K562 (cell line): ENCODE data around the gene PDZD2. TPM values are rescaled to one million over a fixed set of nuclear protein-coding genes. Genes with fewer than 3 reads are reported as not detected.

ENCODE experiments used
- ATAC-seq: fragments of 200-7000 bp; cut with Tn5 transposase; 3 replicates; pipeline ENCODE4 v1.9.1; 2020; ENCODE audit warnings: moderate library complexity
- BruUV-seq: library from RNA; stranded (reverse); fragments of 400-500 nt; replicated peaks from 2 replicates; lab custom pipeline; 2021; lab: Mats Ljungman, UMichigan
- CTCF ChIA-PET: fragments of 300-600 bp; formaldehyde crosslinking; extraction: SDS; loops from one replicate; lab custom pipeline; 2021; ENCODE audit warnings: low intra/inter-chr PET ratio; lab: Yijun Ruan, JAX
- POLR2A ChIA-PET: fragments of 300-600, 350-650 bp; sonication (Branson Sonifier 250); formaldehyde crosslinking; extraction: SDS; loops from one replicate; lab custom pipeline; 2021; ENCODE audit warnings: antibody characterized with exemption, inconsistent platforms; lab: Yijun Ruan, JAX
- DNase-seq, 4 experiments: peaks; one replicate each; pipeline versions ENCODE4 v3.0.0 to v3.0.0-alpha.2; 2011 to 2018; ENCODE audit warnings: low spot score in 3 of 4, mixed read lengths in 3 of 4; ENCODE audit errors: extremely low read depth in 1 of 4
- FAIRE-seq: peaks from 2 replicates; lab custom pipeline; 2011; peaks lifted over from hg19 to GRCh38; lab: Jason Lieb, UNC
- H2AFZ ChIP-seq: 2 replicates; pipeline ENCODE4 v1.6.0; 2011; ENCODE audit warnings: low read depth, low read length, control low read depth, inconsistent platforms
- H3K27ac ChIP-seq: fragments of 200-600 bp; 3 replicates; pipeline ENCODE4 v1.8.0; 2011; ENCODE audit warnings: low read depth, mild to moderate bottlenecking, control low read depth, inconsistent platforms, low read length, moderate library complexity, mixed read lengths; ENCODE audit errors: extremely low read depth
- H3K27me3 ChIP-seq, 2 experiments: fragments of 300-600 bp in 1 of 2; 2 replicates in 1 of 2; 3 replicates in 1 of 2; pipeline versions ENCODE4 v1.6.0 to v1.8.0; 2011; ENCODE audit warnings: inconsistent platforms in 2 of 2, low read length in 2 of 2, mild to moderate bottlenecking in 1 of 2, mixed read lengths in 1 of 2, moderate library complexity in 1 of 2; ENCODE audit not compliant: control insufficient read depth in 2 of 2, insufficient read depth in 2 of 2
- H3K36me3 ChIP-seq: fragments of 300-600 bp; 3 replicates; pipeline ENCODE4 v1.8.0; 2011; ENCODE audit warnings: mild to moderate bottlenecking, low read length, inconsistent platforms; ENCODE audit not compliant: control insufficient read depth, insufficient read depth
- H3K4me1 ChIP-seq, 2 experiments: fragments of 200-600 bp in 1 of 2; replicated peaks in 1 of 2; 2 replicates in 1 of 2; 3 replicates in 1 of 2; pipeline versions ENCODE4 v1.5.1 to v1.8.0; 2011; ENCODE audit warnings: inconsistent platforms in 2 of 2, low read length in 2 of 2, mild to moderate bottlenecking in 1 of 2, mixed read lengths in 1 of 2, moderate library complexity in 1 of 2; ENCODE audit not compliant: control insufficient read depth in 2 of 2, insufficient read depth in 2 of 2
- H3K4me2 ChIP-seq: 2 replicates; pipeline ENCODE4 v1.6.1; 2011; ENCODE audit warnings: low read length, control low read depth, inconsistent platforms, mixed read lengths; ENCODE audit not compliant: insufficient read depth
- H3K4me3 ChIP-seq: fragments of 200-600 bp; sonication (generic), shearing (Covaris generic); 2 replicates; pipeline ENCODE4 v1.5.1; 2016; ENCODE audit warnings: control low read depth, inconsistent platforms
- H3K79me2 ChIP-seq: fragments of 200-600 bp; 3 replicates; pipeline ENCODE4 v1.8.0; 2011; ENCODE audit warnings: low read length, inconsistent platforms; ENCODE audit not compliant: control insufficient read depth, insufficient read depth
- H3K9ac ChIP-seq, 2 experiments: 2 replicates each; pipeline versions ENCODE4 v1.6.0 to v1.6.1; 2011; ENCODE audit warnings: low read depth in 2 of 2, low read length in 2 of 2, control low read depth in 1 of 2, inconsistent platforms in 1 of 2, mild to moderate bottlenecking in 1 of 2, mixed read lengths in 1 of 2; ENCODE audit not compliant: insufficient read depth in 1 of 2
- H3K9me1 ChIP-seq: one replicate; pipeline ENCODE4 v1.6.0; 2011; ENCODE audit warnings: inconsistent platforms, mild to moderate bottlenecking, low read length, moderate library complexity; ENCODE audit not compliant: control insufficient read depth, insufficient read depth
- H3K9me3 ChIP-seq: replicated peaks from 2 replicates; pipeline ENCODE4 v1.5.1; 2011; ENCODE audit warnings: low read depth, low read length, inconsistent platforms; ENCODE audit not compliant: control insufficient read depth, insufficient read depth
- H4K20me1 ChIP-seq: replicated peaks from 2 replicates; pipeline ENCODE4 v1.6.1; 2011; ENCODE audit warnings: low read length, inconsistent platforms, mixed read lengths; ENCODE audit not compliant: control insufficient read depth, insufficient read depth
- CEBPB ChIP-seq: fragments of 450-650 bp; IDR thresholded peaks from 2 replicates; pipeline ENCODE4 v1.6.1; 2016; ENCODE audit warnings: missing genetic modification characterization, missing compliant biosample characterization
- E2F5 ChIP-seq: sonication (generic); formaldehyde crosslinking; IDR thresholded peaks from 2 replicates; pipeline ENCODE4 v1.8.0; 2022; ENCODE audit warnings: mild to moderate bottlenecking, missing genetic modification reagents
- ZNF318 ChIP-seq, 2 experiments: fragments of 450-650 bp; IDR thresholded peaks; 2 replicates each; pipeline ENCODE4 v1.6.1; 2016; ENCODE audit warnings: mild to moderate bottlenecking in 2 of 2, borderline replicate concordance in 1 of 2, low read depth in 1 of 2, moderate library complexity in 1 of 2
- ZNF778 ChIP-seq: fragments of 450-650 bp; formaldehyde crosslinking; IDR thresholded peaks from 2 replicates; pipeline ENCODE4 v1.4.0; 2020; ENCODE audit warnings: mild to moderate bottlenecking, moderate library complexity
- WGBS: fragments of 100-300 bp; shearing (Covaris generic); methylation state at CpG from one replicate; pipeline ENCODE4 v1.1.6; 2016; ENCODE audit warnings: low coverage, mixed read lengths; ENCODE audit not compliant: insufficient coverage; ENCODE audit errors: missing lambda C conversion rate; 5-methylcytosine and 5-hydroxymethylcytosine counted together
- in situ Hi-C: fragments of 300-500 bp; cut with MboI; formaldehyde crosslinking; loops from 4 replicates; pipeline ENCODE4 v1.15.0; 2018; ENCODE audit warnings: inconsistent platforms, mixed read lengths
- intact Hi-C: fragments of 100-400 bp; cut with micrococcal nuclease; formaldehyde crosslinking; loops from 2 replicates; pipeline ENCODE4 v1.14.2; 2022
- polyA plus RNA-seq, 8 experiments: library from polyadenylated mRNA; depleted of rRNA in 4 of 8; stranded (reverse) in 5 of 8; unstranded in 3 of 8; fragments of >200 nt; fragmentation: Nextera tagmentation in 2 of 8; fragmentation: Illumina TruSeq in 1 of 8; extraction: Ambion mirVana in 2 of 8; extraction: Trizol in 1 of 8; gene quantifications; 2 replicates each; pipeline versions ENCODE4 v1.2.1 to v1.2.3, GENCODE V29; 2011 to 2014; ENCODE audit warnings: inconsistent platforms in 1 of 8, missing spikeins in 1 of 8
- total RNA-seq, 7 experiments: library from RNA; depleted of rRNA in 6 of 7; stranded (reverse); fragments of >200 nt in 6 of 7; fragmentation: Illumina TruSeq in 2 of 7; extraction: Trizol in 2 of 7; gene quantifications; 2 replicates each; pipeline versions ENCODE4 v1.2.1 to v1.2.3, GENCODE V29; 2011 to 2021; ENCODE audit warnings: low replicate concordance in 1 of 7

Gene PDZD2
- total and polyA plus RNA-seq, 9 of the 15 experiments (the other 6 are each of a cell fraction or from before 2014, with no cell fraction given) = 0.02 to 0.08 (median 0.04) TPM; not detected in 6

DNA sequence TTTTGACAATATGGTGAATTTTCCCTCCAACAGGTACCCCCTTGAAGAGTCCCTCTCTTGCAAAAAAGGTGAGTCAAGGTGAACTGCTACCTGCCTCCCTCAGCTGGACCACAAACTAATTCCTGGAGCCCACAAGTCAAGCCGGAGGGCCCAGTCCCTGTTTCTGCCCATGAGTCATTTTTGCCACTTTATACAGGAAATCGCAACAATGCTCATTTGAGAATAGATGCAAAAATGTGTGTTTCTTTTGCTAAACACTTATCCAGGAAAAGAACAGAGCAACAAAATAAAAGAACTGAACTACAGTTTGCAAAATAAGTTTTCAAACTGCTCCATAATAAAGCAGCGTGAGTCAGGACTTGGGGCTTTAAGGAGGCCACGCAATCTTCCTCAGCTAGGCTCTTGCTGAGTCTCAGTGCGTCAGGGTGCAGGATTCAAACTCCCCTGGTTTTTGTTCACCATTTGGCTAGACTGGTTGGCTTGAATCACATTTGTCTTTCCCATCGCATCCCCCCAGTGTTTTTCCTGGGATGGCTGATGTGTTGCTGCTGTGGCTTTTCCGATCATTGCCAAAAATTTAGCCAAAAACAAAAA lies 432.5 kb downstream of the PDZD2 start (continued):
- TF ChIP-seq E2F5 (CRISPR knock-in tag) = no peak

GRCh38 chr5:32072054-32072453 lies 433.1 kb downstream of the PDZD2 start:
- no TSS peak for BruUV-seq
- peaks cover 23 to 46% of the 10 kb centered on the region in 2 experiments for H3K27me3 ChIP-seq

More at GRCh38 chr5:32072054-32072453, 433.1 kb downstream of the PDZD2 start:
- no peak overlapping the region for H2AFZ ChIP-seq
- H3K4me2 ChIP-seq = no peak overlapping the region
- no peaks in the 10 kb centered on the region for H3K36me3 ChIP-seq
- POLR2A ChIA-PET = interaction anchor here (0.7 kb wide), 1 partner anchor 231 kb away, joined by 4 read pairs; no protein-coding TSS in a partner anchor
- no peaks in the 10 kb centered on the region for H4K20me1 ChIP-seq
- no peak for TF ChIP-seq CEBPB (tag)
- no peak for TF ChIP-seq ZNF778 (CRISPR knock-in tag)
- TF ChIP-seq ZNF318 (IDR thresholded peaks at IDR 0.05; ENCODE audit: borderline replicate concordance in 1 of 2, low read depth in 1 of 2) = no peak
- no peak overlapping the region for H3K4me3 ChIP-seq
- no peaks in the 10 kb centered on the region for H3K9me3 ChIP-seq
- no peak for FAIRE-seq
- H3K79me2 ChIP-seq = no peaks in the 10 kb centered on the region
- H3K9me1 ChIP-seq = no peaks in the 10 kb centered on the region
- H3K9ac ChIP-seq = no peak overlapping the region
- WGBS = 3% methylated on average over 14 of the region's 14 CpGs
- DNase-seq = no peak
- in situ Hi-C loops (no loop called here), intact Hi-C loops (no loop called here)
- CTCF ChIA-PET = no interaction called here
- no peak overlapping the region for H3K27ac ChIP-seq
- no peaks in the 10 kb centered on the region for H3K4me1 ChIP-seq
- ATAC-seq = no peak
